A549 treated with GW870086 at 1 μM for 4 hours (cell line): ENCODE measurements around the gene PARD3. TPM values are rescaled to one million over a fixed set of nuclear protein-coding genes. Genes with fewer than 3 reads are reported as not detected.

Experiments
- total RNA-seq: library from RNA; stranded (reverse); fragments of 200-300 nt; extraction: Qiagen RNA extraction; gene quantifications from 5 replicates; pipeline ENCODE4 v1.2.3, GENCODE V29; 2022; ENCODE audit warnings: low read depth

The PARD3 gene
- total RNA-seq: 57.2 to 69.5 TPM (median 64.4 TPM) in 5 replicates

GRCh38 chr10:34815185-34816084 lies at the start of gene PARD3:
Gene PARD3 (minus strand): TSS chr10:34815296. CDS start chr10:34814995, 301 bp downstream.

